Activated CD4-positive, alpha-beta T cell treated with anti-CD3 and anti-CD28 coated beads, Interleukin-2, amount 50 U/mL, for 24 hours (primary cell): Measurements from ENCODE around the gene MYO7B.

ENCODE experiments used
- DNase-seq, 2 donors: peaks; one replicate each; pipeline ENCODE4 v3.0.0-alpha.2; 2020; ENCODE audit warnings: low read depth in 1 of 2, low spot score in 1 of 2

The MYO7B gene

DNA sequence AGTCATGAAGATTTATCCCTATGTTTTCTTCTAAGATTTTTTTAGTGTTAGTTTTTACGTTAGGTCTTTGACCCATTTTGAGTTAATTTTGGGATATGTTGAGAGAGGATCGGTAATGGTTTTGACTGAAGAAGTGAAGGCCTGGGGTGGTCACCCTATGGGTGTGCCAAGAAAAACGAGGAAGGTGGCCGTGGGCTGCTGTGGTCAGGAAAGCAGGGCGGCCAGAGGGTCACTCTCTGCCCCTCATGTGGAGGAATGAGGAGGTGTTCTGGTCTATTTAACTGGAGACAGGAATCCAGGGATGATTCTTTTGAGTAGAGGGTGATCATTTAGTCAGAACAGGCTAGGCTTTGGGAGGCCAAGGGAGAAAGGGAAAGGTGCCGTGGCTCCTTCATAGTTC is 50.7 kb downstream of the MYO7B start:
- no peak for DNase-seq

DNA sequence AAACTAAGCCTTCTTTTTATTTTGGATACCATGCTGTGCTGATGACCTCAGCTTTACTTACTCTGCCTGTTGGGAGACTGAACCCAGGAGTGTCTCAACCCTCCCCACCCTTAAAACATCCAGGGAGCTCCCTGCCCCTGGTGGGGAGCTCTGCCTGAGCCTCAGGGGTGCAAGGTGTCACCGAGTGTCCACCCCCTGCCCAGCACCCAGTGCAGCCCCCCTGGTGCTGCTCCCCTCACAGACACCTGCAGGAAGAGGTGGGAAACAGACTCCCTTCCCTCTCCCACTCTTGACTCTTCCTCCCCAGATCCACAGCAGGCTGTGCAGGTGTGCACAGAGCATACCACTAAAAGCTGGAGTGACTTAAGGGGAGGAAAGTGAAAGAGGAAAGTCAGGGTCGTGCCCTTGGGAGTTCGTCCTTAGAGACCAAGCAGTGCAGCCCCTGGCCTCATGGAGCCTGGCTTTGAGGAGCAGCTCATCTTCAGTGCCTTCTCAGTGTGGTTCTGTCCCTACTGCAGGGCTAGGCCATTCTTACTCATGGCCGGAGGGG is 51.3 kb downstream of the MYO7B start:
- no peak for DNase-seq

DNA sequence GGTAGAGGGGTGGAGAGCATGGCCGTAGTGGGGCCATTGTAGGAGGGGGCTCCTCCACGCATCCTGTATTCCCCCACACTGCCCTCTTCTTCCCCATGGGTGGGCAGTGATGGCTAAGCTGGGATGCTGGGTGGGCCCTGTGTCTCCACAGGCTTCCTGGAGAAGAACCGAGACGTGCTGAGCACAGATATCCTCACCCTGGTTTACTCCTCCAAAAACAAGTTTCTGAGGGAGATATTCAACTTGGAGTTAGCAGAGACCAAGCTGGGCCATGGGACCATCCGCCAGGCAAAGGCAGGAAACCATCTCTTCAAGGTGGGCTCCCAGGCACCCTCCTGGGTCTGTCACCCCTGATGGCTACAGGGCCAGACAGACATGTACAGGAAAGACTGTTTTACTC is 52.8 kb downstream of the MYO7B start:
- no peak for DNase-seq

DNA sequence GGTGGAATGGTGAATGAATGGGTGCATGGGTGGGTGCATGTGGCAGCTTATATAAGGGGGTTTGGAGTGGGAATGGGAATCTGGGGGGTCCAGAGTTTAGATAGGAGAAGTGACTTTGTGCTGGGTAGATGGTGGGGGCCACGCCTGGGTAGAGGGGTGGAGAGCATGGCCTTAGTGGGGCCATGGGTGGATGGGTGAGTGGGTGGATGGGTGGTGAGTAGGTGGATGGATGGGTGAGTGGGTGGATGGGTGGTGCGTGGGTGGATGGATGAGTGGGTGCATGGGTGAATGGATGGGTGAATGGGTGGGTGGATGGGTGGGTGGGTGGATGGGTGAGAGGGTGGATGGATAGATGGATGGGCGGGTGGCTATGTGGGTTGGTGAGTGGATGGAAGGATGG is 53.9 kb downstream of the MYO7B start:
- DNase-seq = no peak

DNA sequence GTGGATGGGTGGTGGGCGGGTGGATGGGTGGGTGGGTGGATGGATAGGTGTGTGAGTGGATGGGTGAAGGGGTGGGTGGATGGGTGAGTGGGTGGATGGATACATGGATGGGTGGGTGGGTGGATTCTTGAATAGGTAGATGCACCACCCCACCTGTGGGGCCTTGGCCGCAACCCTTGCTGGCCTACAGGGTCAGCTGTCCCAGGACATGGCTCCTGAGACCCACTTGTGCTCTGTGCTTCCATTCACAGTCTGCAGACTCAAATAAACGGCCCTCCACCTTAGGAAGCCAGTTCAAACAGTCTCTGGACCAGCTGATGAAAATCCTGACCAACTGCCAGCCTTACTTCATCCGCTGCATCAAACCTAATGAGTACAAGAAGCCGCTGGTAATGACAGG is 54.4 kb downstream of the MYO7B start:
- no peak for DNase-seq

DNA sequence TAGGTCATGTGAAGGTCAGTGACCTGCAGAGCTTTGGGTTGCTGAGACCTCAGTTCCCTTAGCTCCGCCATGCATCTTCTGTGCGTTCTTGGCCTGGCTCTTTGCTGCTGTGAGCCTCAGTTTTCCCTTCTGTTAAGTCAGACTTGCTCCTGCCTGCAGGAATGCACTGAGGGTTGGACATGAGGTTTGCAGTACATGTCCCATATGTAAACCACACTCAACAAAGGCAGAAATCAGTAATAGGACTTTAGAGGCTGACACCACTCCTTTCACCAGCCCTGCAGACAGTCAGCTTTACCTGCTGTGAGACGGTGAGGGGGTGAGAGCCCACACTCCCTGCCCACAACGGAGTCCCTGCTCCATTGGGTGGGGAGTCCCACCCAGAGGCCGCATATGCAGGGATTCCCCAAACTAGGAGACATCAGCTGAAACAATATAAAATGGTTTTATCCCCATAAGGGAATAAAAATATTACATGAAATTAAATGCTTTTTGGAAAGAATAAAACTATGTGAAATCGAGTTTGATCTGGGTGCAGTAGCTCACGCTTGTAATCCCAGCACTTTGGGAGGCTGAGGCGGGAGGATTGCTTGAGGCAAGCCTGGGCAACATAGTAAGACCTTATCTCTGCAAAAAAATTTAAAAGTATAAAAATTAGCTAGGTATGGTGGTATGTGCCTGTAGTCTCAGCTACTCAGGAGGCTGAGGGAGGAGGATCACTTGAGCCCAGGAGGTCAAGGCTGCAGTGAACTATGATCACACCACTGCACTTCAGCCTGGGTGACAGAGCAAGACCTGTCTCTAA is 55.1 kb downstream of the MYO7B start:
- DNase-seq = no peak

DNA sequence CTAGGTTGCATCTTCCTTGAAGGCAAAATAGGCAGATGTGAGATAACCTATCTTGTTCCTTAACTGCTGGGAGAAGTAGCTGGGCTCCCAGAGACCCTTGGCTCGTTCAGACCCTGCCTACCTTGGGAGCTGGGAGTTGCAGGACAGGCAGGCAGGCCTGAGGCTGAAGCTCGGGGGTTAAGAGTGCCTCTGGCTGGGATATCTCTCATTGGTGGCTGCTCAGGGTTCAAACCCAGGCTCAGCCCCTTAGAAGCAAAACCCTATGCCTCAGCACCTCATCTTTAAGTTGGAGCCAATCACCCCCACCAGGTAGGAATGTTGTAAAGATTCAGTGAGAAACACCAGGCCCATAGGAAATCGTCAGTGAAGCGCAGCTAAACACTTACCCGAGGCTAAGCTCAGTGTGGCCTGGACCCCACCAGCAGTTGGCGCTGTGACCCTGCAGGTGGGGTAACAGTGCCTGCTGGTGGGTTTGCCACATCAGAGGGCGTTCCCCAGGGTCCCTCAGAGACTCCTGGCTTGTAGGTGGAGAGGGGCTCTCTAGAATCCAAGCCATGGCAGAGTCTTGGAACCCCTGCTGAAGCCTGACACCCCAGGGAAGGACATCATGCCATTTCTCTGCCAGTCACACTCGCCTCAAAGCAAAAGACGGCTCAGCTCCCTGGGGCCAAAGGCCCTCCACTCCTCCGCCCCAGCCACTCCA is 55.9 kb downstream of the MYO7B start:
- peak; percentile 18 to 45 for DNase-seq

DNA sequence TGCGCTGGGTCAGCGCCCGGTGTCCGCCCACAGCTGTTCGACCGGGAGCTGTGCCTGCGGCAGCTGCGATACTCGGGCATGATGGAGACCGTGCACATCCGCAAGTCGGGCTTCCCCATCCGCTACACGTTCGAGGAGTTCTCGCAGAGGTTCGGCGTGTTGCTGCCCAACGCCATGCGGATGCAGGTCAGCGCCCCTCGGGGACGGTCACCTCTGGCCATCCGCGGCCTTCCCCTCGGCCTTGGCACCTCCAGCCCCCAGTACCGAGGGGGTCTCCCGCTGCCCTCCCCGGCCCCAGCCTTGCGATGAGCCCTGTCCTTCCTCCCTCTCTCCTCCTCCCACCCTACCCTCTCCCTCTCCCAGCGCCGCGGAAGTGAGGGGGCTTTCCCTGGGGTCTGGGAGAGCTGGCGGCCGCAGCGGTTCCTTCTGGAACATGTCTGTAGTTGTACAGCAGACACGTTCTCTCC is 57.3 kb downstream of the MYO7B start:
- no peak for DNase-seq

DNA sequence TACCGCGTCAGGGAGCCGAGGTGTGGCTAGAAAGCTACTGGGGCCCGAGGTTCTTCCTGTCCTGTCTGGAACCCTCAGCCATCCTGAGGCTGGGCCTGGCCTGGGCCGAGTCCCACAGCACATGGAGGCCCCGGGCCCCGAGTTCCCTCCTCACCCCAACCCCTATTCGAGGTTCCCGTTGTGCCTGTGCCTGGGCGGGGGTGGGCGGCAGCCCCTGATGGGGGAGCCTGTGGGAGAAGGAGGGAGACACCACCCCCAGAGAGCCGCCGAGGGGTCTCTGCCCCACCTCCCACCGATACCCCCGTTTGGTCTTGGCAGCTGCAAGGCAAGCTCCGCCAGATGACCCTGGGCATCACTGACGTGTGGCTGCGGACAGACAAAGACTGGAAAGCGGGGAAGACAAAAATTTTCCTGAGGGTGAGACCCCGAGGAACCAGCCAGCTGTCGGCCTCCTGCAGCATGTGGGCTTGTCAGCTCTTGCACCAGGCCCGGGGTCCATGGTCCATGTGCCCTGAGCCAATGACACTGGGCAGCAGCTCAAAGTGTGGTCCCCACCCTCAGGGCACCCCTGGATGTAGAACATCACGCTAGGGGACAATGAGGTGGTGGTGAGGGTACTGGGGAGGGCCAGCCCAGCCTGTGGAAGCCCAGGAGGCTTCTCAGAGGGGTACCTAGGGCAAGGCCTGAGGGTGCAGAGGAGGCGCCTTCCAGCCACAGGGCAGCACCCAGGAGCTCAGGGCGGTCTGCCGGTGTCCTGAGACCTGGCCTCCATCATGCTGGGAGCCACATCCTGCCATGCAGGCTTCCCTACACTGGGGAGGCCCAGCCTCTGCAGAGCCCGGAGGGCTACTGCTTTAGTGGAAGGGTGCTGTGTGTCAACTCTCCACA is 58.0 kb downstream of the MYO7B start:
- DNase-seq = no peak

DNA sequence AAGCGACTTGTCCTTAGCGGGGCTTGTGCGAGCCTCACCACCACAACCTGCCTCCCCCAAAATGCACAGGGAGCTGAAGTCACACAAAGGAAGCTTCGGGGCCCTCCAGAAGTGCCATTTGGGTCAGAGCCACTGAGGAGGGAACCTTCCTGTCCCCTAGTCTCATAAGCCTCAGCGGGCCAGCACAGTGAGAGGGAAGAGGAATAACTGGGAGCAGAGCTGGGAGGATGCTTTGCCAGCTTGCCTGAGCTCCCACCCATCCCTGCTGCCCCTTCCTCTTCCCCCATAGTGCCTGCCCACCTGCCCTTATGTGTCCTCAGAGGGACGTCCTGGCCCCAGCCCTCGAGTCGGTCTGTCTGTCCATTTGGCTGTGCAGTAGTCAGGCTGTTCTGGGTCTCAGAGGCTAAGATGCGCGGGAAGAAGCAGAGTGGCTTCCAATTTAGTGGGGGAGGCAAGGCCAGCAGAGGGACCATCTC is 58.7 kb downstream of the MYO7B start:
- DNase-seq = no peak

DNA sequence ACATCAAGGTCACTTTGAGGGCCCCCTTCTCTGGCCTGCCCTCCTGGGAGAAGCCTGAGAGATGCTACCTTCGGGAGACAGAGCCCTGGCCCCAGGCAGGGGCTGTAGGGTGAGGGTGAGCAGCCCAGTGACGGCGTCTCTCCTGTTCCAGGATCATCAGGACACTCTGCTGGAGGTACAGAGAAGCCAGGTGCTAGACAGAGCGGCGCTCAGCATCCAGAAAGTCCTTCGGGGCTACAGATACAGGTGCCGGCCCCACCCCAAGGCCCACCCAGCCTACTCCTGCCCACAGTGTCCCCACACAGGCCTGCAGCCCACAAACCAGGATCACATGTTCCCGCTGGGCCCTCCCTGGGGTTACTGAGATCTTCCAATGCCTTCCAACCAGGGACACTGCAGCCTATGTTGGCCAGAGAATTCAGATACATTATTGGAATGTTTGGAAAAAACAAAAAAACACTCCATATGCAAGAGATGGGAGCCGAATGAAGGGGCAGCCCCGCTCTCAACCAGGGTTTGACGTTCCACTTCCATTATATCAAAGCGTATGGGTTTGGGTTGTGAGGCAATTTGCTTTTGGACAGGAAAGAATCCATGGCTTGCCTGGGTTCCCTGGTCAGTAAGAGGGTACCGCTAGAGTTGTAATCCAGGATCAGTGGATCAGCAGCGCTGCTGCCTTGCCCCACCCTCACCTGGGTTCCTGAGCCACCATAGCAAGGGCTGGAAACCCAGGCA is 61.0 kb downstream of the MYO7B start:
- no peak for DNase-seq

DNA sequence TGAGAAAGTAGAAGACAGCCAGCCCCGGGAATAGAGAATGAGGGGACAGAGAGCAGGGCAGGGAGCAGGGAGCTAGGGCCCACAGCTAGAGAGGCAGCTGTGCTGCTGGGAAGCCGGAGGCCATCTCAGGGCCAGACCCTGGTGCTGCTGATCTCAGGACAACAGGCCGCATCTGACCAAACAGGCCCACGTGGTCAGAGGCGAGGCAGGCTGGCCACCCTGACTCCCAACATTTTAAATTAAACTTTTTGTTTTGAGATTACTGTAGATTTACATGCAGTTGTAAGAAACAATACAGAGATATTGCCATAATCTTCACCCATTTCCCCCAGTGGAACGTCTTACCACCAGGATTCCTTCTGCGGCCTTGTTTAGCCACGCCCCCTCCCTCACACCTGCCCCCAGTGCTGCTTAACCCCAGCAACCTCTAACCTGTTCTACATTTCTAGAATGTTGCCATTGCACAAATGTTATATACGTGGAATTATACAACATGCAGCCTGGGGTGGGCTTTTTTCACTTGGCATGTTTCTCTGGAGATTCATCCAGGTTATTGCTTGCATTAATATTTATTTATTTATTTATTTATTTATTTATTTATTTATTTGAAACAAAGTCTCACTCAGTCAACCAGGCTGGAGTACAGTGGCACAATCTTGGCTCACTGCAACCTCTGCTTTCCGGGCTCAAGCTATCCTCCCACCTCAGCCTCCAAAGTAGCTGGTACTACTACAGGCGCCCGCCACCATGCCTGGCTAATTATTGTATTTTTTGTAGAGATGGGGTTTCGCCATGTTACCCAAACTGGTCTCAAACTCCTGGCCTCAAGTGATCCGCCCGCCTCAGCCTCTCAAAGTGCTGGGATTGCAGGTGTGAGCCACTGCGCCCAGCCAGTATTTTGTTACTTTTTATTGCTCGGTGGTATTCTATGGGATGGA is 61.8 kb downstream of the MYO7B start:
- no peak for DNase-seq

DNA sequence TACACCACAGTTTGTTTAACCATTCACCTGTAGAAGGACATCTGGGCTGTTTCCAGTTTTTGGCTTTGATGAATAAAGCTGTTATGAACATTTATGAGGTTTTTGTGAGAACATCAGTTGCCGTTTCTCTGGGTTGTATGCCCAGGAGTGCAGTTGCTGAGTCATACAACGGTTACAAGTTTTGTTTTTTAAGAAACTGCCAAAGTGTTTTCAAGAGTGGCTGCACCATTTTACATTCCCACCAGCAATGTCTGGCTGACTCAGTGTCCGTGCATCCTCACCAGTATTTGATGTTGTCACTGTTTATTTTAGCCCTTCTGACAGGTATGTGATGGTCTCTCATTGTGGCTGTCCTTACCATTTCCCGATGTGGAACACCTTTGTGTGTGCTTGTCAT is 62.5 kb downstream of the MYO7B start:
- DNase-seq = no peak

DNA sequence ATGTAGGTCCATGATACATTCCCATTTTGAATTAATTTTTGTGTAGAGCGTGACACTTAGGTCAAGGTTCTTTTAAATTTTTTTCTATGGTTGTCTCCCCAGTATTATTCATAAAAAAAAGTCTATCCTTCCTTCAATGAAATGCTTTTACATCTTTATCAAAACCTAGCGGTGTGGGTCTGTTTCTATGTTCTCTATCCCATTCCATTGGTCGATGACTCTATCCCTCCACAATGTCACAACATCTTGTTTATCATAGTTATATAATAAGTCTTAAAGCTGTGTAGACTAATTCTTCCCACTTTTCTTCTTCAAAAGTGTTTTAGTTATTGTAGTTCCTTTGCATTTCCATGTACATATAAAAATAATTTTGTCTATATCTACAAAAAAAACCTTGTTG is 63.2 kb downstream of the MYO7B start:
- no peak for DNase-seq

DNA sequence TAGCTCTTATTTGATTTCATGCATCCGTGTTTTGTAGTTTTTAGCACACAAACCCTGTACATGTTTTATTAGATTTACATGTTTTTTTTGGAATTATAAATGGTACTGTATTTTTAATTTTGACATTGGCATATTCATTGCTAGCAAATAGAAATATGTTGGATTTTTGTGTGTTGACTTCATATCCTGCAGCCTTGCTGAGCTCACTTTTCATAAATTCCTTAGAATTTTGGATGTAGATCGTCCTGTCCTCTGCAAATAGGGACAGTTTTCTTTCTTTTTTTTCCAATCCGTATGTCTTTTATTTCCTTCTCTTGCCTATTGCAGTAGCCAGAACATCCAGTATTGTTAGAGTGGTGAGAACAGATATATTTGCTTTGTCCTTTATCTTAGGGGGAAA is 63.7 kb downstream of the MYO7B start:
- DNase-seq = no peak

DNA sequence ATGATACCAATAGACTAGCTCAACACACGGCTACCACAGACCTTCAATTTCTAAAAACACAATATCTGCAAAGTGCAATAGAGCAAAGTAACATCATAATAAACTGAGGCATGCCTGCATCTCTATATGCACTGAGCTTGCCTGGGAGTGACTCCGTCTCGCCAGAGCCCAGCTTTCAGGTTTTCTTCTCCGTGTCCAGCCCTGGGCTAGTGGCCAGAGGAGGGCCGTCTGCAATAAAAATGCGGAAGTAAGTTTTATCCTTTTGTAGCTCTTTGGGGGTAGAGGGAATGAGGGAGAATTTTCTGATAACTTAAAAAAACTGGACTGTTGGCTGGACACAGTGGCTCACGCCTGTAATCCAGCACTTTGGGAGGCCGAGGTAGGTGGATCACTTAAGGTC is 69.5 kb downstream of the MYO7B start:
- DNase-seq = no peak

DNA sequence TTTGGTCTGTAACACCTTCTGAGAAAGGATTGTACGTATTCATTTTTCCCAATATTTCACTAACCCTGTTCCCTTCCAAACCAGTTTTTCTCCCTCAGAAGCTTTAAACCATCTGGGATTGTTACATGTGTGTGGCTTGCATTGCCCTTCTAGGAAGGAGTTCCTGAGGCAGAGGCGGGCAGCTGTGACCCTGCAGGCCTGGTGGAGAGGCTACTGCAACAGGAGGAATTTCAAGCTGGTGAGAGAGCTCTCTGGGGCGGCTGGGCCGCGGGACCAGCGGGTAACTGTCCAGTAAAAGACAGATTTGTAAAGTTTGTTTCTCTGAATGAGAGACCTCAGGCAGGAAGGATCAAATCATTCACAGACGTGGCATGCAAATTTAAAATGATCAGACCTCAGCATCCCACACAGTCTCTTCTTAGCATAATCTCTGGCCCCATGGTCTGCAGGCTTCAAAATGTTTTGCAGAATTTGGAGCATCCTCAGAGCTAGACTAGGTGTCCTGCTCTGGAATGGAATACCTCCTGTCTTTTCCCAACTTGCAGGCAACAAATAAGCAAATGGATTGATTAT is 70.3 kb downstream of the MYO7B start:
- no peak for DNase-seq

DNA sequence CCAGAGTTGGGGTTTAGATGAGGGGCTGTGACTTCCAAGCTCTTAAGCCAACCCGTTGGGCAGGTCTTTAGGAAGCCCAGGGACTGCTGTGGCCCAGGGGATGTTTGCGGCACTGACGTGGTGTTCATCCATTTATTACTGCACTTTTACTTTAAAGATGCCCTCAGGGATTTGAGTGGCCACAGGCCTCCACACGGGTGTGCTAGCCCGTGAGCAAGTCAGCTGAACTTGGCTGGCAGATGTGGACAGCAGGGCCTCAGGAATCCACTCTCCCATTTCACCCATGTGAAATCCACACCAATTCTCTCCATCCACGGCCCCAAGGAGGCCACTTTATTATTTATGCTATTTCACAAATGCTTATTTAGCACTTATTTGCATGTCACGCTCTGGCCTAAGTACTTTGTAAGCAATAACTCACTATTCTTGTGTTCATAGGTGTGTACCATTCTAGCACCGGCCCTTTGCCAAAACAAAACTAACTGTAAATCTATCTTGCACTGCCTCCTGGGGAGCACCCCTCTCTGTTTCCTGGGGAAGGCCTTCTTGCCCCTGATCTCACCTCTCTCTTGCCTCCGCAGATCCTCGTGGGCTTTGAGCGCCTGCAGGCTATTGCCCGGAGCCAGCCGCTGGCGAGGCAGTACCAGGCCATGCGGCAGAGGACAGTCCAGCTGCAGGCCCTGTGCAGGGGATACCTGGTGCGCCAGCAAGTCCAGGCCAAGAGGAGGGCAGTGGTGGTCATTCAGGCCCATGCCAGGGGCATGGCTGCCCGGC is 71.3 kb downstream of the MYO7B start:
- DNase-seq = no peak
